GM20000 (cell line): ENCODE data around the gene YWHAH.

ENCODE experiments used
- DNase-seq: peaks from one replicate; pipeline ENCODE4 v3.0.0; 2012; ENCODE audit warnings: low spot score
- CTCF ChIP-seq: IDR thresholded peaks from 2 replicates; pipeline ENCODE4 v1.5.1; 2012; ENCODE audit warnings: mild to moderate bottlenecking, control low read depth; ENCODE audit errors: extremely low read depth, missing control alignments

YWHAH gene

GRCh38 chr22:31901388-31902137 lies 42.8 kb upstream of the YWHAH start:
- no peak for DNase-seq
- no peak for TF ChIP-seq CTCF

DNA sequence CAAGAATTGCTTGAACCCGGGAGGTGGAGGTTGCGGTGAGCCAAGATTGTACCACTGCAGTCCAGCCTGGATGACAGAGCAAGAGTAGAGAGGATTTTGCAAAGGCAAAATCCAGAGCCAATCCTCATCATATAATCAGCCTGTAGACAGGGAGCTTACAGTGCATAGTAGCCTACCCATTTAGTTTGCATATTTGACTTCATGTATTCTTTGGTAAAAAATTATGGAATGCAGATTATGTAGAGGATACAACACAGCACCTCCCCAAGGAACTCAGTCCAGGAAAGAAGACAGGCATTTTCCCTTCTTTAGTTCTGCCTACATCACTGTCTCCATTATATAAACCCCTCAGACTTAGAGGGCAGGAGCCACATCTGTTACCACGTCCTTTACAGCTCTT lies 39.7 kb upstream of the YWHAH start:
- TF ChIP-seq CTCF = no peak
- no peak for DNase-seq

GRCh38 chr22:31905356-31905755 lies 39.0 kb upstream of the YWHAH start:
- no peak for TF ChIP-seq CTCF
- DNase-seq = no peak

DNA sequence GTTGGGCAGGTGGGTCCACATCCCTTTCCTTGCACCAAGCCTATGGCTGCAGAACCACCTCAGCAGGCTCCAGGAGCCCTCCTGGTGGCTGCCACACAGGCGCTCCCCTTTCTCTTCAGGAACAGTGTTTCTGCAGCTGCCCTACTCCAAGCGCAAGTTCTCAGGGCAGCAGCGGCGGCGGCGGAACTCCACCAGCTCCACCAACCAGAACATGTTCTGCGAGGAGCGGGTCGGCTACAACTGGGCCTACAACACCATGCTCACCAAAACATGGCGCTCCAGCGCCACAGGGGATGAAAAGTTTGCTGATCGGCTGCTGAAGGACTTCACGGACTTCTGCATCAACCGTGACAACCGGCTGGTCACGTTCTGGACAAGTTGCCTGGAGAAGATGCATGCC lies 38.2 kb upstream of the YWHAH start:
- TF ChIP-seq CTCF = no peak

GRCh38 chr22:31906569-31906968 lies 37.8 kb upstream of the YWHAH start:
- DNase-seq = no peak
- no peak for TF ChIP-seq CTCF

More for the DNA sequence above, 38.2 kb upstream of the YWHAH start:
- DNase-seq = no peak

GRCh38 chr22:31909977-31910376 lies 34.4 kb upstream of the YWHAH start:
- DNase-seq = no peak
- TF ChIP-seq CTCF = no peak

- DNase-seq = no peak
- TF ChIP-seq CTCF = no peak
Measured at GRCh38 chr22:31911565-31912406, 32.5 kb upstream of the YWHAH start.
